NT2/D1 (cell line): Measurements from ENCODE around the gene SCARB1.

Experiments
- SUZ12 ChIP-seq: IDR thresholded peaks from 2 replicates; pipeline ENCODE4 v1.6.1; 2011; ENCODE audit not compliant: insufficient read length, insufficient read depth; ENCODE audit errors: extremely low read depth
- YY1 ChIP-seq: IDR thresholded peaks from 2 replicates; pipeline ENCODE4 v1.6.1; 2011; ENCODE audit not compliant: insufficient read length, insufficient read depth
- ZNF274 ChIP-seq: IDR thresholded peaks from 2 replicates; pipeline ENCODE4 v1.6.1; 2011; ENCODE audit warnings: mild to moderate bottlenecking, low read depth, low read length

- TF ChIP-seq YY1 (no peak), ZNF274 (no peak), SUZ12 (no peak)
These were observed 97.8 kb downstream of the SCARB1 start for GRCh38 chr12:124765581-124766489.
